Anterior cingulate cortex (tissue), 58 donors: ENCODE results near the gene PRICKLE1.

ENCODE experiments used
- DNase-seq, 58 donors: peaks; one replicate each; lab custom pipeline; 2025; lab: John Stamatoyannopoulos, UW

PRICKLE1 gene

GRCh38 chr12:42409471-42409870 lies 180.1 kb downstream of the PRICKLE1 start:
- no peak for DNase-seq

- DNase-seq = no peak
Observed at GRCh38 chr12:42407306-42407705, 182.2 kb downstream of the PRICKLE1 start.
